GM18909 (cell line): ENCODE data around the gene RIT2.

ENCODE experiments used
- ATAC-seq: cut with Tn5 transposase; IDR thresholded peaks from one replicate; pipeline ENCODE4 v1.9.1; 2021; ENCODE audit warnings: mild to moderate bottlenecking; ENCODE audit not compliant: unreplicated experiment, poor library complexity

RIT2 gene

DNA sequence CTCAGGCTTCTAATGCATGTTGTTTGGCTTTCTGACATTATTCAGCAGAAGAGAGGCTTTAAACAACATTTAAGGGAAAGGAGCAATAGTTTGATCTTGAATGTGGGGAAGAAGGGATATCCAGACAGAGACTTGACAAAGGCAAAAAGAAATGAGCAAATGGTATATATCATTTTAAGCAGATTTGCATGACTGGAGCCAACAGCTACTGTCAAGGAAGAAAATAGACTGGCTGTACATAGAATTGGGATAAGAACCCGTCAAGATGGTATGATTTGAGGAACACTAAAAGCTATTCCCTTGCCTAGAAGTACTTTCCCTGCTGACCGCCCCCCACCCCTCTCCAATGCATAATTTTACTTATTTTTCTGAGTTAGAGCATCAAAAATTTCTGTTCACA, 174.5 kb downstream of the RIT2 start:
- no peak for ATAC-seq

DNA sequence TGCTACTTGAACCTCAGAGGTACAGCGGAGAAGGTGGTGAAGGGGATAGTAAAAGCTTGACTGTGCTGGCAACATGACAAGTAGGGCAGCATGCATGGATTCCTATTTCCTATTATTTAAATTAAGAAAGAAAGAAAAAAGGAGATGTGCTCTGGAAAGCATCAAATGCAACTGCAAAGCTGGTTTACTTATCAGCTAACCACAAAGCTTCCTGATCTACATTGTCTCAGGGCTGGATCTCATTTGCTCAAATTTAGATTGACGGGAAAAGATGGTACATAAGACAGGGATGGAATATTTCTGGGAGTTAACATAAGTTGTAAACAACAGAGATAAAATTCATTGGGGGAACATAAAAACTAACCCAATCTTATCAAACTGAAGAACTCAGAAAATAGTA, 178.0 kb downstream of the RIT2 start:
- ATAC-seq = no peak

DNA sequence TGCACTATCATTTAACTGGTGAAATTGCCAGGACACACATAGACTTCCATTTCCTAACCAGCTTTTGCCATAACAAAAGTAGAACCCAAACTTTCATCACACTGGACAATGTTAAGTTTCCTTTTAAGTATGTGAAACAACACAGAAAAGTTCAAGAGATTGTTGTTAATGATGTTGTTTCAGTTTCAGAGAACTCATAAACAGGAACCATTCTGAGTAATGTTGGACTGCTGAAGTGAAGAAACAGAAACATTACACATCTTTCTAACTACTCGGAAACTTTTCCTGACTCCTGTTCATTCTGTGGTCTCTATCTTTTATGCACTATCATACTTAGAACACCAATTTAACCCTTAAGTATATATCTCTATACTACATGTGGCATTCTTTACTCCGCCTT, 179.2 kb downstream of the RIT2 start:
- no peak for ATAC-seq

DNA sequence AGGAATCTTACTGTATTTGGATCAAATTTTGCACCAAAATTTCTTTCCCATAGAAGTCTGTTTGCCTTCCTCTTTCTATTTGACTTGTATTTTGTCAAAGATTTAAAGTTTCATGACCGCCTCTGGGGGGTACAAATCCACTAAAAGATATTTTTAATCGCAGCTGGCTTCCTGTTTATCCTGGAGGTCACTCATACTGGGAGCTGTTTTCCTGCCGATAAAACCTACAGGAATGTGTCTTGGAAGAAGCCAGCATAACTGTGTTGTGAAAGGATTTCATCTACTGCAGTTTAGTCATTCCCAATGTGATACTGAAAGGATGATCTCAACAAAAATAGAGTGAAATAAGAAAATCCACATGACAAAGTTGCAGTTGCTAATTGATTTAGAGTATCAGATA, 184.0 kb downstream of the RIT2 start:
- no peak for ATAC-seq

DNA sequence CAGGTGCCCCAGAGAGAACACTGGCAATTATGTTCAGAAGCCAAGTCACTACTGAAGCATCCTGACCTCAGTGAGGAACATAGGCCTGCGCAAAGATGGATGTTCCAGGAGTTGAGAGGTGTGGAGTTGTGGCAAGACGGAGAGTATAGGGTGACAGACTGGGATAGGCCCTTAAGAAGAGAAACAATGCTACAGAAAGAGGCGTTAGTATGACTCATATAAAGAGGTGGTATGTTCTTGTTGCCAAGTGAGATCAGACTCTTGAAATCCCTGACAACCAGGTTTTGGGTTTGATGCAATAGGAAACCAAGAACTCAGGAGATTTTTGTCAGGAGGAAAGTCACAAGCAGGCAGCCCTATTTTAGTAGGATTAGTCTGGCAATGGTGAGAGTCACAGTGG, 185.6 kb downstream of the RIT2 start:
- no peak for ATAC-seq

DNA sequence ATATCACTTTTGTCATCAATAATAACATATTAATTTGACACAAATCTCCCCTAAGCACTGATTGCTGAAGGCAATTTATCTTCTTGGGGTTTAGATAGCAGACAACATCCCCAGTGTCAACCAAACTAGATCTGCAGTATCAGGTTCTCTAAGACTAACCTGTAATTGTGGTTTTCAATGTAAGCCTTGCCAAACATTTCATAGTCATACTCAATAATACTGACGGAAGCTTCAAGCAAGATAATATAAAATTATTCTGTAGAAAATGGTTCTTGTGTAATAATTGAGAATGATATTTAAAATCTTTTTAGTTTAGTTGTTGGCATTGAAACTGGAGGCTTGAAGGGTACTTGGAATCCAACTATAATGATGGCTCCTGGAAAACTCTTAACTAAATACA, 186.3 kb downstream of the RIT2 start:
- ATAC-seq = no peak

DNA sequence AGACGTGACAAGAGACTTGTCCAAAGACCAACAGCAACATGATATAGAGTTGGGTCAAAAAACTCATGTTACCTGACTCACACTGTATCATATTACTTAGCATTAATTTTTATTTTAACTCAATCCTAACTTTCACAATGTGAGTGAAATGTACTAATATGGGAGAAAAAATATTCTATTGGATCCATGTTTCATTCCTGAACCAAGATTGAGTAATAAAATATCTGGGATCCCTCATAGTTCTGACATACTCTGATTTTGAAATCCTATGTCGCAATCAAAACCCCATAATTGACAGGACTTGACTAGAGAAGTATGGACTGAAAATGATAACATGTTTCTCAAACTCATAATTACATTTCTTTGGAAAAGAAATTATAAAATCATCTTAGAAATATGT, 190.4 kb downstream of the RIT2 start:
- ATAC-seq = no peak

DNA sequence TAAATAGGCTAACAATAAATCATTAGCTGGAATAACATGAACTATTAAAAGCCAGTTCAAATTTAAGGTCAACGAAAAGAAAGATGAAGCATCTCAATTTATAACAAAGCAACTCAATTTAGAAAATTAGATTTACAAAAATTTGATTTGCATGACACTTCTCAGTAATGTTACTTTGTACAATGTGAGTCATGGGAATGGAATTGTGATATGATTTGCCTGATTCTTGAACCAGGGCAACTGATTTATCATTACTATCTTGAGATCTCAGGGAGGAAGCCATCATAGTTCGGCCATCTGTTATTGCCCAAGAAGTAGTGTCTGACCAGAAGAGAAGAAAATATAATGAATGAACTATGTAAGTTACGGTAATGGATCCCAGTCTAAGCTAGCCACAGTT, 193.1 kb downstream of the RIT2 start:
- no peak for ATAC-seq

DNA sequence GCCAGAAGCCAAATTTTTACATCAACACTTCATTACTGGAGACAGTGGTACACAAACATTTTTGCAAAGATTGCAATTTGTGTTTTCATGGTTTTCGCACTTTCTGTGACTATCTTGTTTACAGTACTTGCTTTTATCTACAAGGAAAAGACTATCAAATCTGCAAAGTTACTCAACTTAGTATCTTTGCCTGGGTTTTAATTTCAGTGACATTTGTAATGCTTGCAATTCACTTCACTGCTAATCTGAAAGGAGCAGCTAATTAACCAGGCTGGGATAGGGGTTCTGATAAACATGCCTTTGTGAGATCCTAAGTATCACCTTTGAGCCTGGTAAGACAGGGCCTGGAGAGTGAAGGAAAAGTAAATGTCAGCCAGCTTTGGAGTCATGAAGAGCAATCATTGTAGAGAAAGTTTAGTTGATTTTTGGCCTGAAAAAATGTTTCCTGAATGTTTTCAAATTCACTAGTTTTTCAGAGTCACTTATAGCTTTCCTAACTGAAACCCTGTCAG, 194.2 kb downstream of the RIT2 start:
- ATAC-seq = no peak

DNA sequence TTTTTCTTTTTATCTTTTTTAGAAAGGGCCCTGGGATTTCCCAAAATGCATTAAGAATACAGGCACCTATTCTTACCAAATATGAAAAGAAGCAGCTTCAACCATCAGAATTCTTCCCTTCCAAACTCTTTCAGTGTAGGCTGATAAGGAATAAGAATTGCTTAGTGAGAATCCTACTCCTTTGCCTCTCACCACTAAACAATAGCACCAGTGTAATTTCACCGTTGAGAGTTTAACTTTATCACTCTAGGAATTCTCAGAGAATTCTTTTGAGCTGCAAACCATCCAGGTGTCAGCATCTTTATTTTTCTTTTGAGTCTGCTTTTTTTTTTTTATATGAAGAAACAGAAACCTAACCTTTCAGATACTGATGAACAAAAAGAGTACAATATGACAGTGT, 194.9 kb downstream of the RIT2 start:
- no peak for ATAC-seq

DNA sequence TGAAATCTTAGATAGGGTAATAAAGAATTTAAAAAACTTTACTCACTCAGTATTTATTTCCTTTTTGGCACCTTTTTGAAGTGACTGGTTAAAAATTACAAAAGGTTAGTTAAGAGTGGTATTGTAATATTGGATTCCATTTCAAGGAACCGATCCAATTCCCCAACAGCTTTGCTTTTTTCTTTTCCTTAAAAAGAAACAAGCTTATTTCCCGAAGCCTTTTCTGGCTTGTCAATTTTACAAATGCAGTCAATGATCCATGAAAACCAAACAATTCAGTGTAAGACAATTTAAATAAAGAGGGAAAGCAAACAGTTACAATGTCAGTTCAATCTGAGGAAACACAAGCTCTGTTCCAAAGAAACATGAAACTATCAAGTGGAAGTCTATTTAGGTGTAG, 200.2 kb downstream of the RIT2 start:
- ATAC-seq = no peak

DNA sequence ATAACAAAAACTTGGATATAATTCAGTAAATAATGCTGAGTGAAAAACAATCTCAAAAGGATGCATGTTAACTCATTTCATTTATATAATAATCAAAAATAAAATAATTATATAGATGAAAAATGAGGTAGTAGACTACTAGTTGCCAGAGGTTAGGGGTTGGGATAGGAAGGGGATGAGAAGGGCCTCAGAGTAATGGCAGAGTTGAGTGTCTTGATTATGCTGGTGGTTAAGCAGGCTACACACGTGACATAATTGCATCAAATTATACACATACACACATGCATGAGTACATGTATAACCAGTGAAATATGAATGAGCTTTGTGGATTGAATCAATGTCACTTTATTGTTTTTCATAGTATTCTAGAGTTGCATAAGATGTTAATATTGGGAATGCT, 201.0 kb downstream of the RIT2 start:
- no peak for ATAC-seq

DNA sequence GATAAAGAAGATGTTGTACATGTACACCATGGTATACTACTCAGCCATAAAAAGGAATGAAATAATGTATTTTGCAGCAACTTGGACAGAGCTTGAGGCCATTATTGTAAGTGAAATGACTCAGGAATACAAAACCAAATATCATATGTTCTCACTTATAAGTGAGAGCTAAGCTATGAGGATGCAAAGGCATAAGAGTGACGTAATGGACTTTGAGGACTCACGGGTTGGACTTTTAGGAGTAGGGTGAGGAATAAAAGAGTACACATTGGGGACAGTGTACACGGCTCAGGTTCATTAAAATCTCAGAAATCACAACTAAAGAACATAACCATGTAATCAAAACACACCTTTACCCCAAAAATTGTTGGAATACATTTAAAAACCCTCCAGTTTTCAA, 206.4 kb downstream of the RIT2 start:
- no peak for ATAC-seq

DNA sequence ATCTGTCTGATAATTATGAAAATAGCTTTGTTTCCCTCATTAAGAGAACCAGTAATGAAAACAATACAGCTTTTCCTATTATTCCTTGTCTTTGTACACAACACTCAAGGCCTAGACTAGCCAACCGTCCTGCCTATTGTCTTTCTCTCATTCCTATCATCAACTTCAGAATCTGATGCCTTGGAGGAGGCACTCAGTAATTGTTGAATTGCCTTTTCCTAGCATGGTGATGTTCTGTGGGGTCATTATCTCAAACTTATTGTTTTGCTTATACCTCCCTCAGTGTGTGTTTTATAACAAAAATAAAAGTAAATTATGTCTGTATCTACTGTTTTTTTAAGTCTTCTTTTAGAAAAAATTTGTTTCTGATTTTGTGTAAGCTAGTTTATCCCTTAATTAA, 208.7 kb downstream of the RIT2 start:
- ATAC-seq = no peak

DNA sequence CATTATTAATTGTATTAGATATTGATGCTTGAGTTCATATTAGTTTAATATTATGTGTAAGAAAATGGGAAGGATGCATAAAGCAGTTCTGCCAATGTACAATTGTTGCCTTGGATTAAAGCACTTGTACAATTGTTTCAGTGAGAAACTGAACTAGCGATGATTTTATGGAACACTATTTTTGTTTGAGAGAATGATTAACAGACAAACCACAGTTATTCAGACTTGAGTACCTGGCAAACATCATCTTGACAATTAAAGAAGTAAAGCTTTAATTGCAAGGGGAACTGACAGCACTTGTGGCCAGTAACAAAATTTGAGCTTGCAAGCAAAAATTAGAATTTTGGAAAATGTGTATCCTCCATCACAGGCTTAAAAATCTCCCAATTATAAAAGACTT, 214.3 kb downstream of the RIT2 start:
- no peak for ATAC-seq

DNA sequence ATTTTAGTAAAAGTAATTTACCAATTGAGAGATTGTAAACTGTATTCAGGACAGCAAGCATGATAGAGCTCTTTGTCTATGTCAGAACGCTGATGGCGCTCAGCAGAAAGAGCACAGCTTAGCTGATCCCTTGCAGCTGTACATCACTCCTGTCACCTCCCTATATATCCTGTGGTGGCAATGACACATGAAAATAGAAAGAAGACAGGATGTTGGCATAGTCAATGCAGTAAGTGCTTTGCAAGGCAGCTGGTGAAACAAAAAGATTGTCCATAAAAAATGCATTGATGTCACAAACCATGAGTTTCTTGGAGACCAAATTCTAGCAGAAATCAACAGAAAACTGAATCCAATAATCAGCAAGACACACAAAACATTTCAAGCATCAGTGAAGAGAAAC, 221.5 kb downstream of the RIT2 start:
- no peak for ATAC-seq

DNA sequence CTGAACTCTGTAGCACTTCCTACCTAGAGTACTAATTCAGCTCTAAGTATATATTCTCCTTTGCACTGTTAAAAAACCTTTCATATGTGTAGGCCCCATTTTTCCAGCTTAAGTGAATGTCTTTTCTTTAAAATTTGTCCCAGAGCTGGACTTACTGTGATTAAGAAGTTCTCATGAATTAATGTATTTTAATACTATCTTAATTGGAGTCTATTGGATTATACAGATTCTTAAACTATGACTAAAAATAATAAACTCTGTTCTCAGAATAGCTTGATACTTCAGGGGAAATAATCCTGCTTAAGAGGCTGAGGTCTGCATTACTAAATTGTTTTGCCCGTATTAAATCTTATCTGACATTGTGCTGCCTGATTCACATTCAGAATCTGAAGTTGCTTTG, 223.3 kb downstream of the RIT2 start:
- ATAC-seq = no peak

DNA sequence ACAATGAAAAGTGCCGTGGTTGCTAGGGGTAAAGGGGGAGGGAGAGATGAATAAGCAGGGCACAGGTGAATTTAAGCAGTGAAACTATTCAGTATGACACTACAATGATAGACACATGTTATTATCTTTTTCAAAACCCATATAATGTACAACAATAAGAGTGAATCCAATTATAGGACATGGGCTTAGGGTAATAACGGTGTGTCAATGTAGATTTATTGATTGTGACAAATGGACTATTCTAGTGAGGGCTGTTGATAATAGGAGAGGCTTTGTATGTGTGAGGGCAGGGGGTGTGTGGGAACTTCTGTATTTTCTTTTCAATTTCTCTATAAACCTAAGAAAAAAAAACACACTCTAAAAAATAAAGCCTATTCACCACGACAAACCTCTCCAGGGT, 223.8 kb downstream of the RIT2 start:
- ATAC-seq = no peak

DNA sequence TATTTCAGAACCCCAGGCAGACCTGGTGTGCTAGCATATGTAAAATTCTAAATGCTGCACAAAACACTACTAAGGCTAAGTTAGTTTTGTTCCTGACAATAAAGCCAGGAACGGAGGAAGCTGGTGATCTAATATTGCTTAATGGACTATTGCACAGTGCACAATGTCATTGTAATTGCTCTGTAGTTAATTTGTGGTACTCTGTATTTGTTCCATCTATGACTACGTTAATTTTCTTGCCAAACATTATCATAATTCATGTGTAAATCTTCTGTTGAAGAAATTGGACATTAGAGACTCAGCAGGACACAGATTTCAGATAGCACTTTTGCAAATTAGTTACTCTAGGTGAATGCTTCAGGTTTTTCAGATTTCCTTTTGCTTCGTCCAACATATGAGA, 232.3 kb downstream of the RIT2 start:
- no peak for ATAC-seq

DNA sequence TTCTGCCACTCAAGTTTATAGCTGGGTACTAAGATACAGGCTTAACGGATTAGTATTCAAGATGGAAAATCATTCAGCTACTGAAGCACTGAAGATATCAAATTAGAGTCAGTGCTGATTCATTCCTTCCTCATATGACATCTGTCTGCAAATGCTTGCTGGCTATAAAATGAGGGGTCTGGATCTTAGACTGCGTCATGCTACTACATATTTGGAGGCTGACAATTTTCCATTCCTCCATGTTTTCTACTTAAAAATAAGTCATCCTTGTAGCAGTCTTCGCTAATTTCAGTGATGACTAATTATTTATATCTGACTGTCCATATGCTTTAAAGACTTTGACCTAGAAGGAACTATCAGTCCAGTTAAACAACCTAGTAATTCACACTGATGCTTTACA, 233.4 kb downstream of the RIT2 start:
- no peak for ATAC-seq

DNA sequence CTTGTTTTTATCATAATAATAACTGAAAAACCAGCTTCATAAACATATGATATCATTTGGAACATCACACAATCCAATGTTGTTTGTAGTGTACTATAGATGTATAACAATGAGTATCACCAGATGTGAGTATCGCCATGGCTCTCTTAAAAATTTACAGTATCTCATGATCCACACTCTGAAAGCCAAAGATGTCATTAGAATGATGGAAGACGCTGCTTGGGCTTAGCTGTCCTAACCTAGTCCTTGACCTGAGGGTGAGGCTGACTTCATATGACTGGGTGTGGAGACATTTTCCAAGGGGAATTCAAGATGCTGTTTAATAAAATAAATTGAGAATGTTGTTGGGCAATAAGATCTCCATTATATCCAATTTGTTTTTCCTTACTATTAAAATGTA, 242.6 kb downstream of the RIT2 start:
- ATAC-seq = no peak

DNA sequence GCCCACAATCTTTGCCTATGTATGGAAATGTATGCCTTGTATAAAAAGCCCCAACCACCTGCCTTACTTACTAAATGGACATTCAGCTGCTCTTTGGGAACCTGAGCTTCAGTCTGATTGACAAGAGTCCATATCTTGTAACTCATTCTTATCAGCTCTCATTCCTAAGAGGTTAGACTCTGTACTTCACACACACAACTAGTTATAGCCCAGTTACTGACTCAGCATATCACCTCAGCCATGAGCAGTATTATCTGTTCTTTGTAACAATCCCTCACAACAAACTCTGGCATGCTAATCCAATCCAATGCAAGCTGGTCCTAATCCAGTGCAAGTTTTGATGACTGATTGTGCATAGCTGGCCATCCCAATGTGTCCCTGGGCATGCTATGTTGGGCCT, 250.6 kb downstream of the RIT2 start:
- ATAC-seq = no peak

DNA sequence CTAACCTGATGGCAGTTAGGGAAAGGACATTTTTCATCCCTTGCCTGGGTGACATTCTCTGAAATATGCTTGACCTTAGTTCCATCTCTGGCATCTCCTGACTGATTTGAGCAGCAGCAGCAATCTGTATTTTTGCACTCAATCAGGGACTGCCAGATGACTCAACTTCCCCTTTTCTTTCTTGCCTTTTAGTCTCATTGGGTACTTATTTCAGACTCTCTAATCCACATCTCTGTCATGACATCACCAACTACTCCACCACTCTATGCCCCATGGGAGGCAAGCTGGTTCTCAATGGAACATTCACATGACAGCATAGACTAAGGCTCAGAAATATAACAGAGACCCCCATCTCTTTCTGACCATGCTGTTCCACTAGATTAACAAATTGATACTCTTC, 254.2 kb downstream of the RIT2 start:
- no peak for ATAC-seq
